HuH-7 (cell line): ENCODE results near the gene MAN2B2.
A peak's percentile ranks its signal among the peaks of the same experiment; 100 is the strongest.

Experiments used
- DNase-seq: peaks from one replicate; pipeline ENCODE4 v3.0.0; 2011; ENCODE audit warnings: low spot score

MAN2B2 gene

DNA sequence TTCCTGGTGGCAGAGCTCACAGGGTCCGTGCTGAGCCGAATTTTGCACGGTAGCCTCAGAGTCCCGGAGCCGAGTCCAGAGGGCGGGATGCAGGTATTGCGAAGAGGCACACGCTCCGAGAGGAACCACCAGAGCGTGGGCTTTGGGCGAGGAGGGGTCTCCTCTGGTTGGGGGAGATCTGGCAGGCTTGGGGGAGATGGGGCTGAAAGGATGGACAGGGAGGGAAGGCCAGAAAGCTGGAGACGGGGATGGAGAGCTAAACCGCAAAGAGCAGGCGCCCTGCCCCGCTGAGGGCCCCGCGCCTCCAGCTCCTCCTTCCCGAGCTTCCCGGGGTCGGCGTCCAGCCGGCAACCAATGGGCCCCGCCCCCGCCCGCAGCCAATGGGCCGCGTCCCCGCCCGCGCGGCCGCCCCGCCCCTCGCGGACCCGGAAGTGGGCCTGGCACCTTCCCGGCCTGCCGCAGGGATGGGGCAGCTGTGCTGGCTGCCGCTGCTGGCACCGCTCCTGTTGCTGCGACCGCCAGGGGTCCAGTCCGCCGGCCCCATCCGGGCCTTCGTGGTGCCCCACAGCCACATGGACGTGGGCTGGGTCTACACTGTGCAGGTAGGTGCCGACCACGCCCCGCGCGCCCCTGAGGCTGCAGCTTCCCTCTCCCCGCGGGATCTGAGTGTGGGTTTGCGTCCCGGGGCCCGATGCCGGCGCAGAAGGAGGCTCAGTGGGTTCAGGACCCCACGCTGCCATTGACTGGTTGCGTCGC, at the start of gene MAN2B2:
MAN2B2 (plus strand) TSS at position 443 of the 756 bp plus-strand sequence; CDS start at position 465, 22 bp downstream.
- peak; percentile 98 for DNase-seq

DNA sequence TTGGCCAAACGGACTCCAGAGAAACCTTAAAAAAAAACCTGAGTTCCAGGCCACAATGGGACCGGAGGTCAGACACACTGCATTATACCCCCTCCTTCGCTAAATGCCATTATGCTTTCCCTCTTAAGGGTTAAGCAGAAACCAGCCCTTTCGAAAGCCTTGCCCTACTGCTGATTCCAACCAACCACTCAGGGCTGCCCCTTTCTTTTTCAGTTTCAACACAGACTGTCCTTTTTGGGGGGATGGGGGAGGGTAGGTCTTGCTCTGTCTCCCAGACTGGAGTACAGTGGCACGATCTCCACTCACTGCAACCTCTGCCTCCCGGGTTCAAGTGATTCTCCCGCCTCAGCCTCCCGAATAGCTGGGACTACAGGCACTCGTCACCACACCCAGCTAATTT, 49.5 kb upstream of the MAN2B2 start:
- DNase-seq, result no peak

GRCh38 chr4:6526156-6526555, 48.8 kb upstream of the MAN2B2 start:
- no peak for DNase-seq

DNA sequence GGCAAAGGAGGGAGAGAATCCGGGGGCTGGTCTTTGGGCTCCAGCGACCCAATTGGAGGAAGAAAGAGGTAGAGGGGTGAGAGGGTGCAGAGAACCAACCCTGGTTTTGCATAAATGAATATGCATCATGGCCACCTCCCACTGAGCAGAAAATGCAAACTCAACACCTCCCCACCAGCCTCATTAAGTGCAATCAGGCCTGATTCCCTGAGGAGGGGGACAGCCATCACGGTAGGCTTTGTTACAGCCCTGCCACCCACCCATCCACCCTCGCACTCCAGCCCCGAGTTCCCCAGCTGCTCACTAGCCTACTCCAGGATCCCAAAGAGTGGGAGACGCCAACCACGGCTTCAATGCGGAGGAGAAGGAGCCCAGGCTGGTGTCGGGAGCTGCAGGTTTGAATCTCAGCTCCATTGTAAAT, 48.3 kb upstream of the MAN2B2 start:
- no peak for DNase-seq

GRCh38 chr4:6527259-6527658, 47.7 kb upstream of the MAN2B2 start:
- no peak for DNase-seq

GRCh38 chr4:6527683-6528595, 47.0 kb upstream of the MAN2B2 start:
- no peak for DNase-seq

DNA sequence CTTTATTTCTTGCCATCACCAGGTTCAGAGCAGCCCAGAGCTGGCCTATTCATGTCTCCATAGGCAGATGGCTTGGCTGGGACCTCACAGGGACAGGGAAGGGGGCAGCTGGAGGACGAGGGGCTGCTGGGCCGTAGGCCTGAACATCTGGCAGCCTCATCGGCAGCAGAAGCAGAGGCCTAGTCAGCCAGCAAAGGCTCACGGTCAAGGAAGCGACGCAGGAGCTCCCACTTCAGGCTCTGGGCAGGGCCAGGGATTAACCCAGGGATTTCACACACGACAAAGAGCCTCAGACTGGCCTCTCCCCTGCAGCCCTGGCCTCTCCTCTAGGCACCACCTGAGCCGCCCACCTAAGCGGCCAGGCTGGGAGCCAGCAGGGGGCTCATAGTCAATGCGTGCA, 46.0 kb upstream of the MAN2B2 start:
- no peak for DNase-seq

- DNase-seq, result no peak
Observed at GRCh38 chr4:6530301-6530700, 44.7 kb upstream of the MAN2B2 start.

- DNase-seq, result no peak
Observed at GRCh38 chr4:6530964-6531363, 44.0 kb upstream of the MAN2B2 start.

DNA sequence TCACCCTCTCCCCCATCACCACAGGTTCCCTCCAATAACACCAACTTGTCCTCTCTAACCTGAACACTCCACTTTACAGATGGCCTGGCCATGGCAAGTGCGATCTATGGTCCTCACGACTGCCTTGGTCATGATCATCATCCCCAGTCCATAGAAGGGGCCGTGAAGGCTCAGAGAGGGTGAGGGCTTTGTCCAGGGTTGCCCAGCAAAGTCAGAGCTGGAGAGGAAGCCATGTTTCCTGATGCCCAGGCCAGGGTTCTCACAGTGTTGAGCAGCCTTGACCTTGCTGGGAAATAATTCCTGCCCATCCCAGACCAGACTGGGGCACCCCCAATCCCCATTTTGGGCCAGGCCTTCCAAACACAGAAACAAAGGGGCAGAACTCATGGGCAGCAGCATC, 42.9 kb upstream of the MAN2B2 start:
- no peak for DNase-seq

DNA sequence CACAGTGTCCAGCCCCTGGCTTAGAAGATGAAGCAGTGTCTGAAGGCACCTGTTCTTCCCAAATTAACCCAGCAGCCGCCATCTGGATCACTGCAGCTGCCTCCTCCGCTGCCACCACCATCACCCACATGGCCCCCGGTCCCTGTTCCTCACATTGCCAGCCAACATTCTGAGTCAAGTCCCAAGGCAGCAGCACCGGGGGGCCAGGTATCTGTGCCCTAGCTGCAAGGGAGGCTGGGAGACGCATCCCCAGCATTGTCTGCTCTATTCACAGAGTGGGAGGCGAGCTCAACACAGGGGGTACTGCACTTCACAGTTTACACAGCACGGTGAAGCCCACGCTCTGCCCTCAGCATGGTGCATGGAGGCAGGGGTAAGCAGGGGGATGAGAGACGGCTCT, 42.3 kb upstream of the MAN2B2 start:
- no peak for DNase-seq

- no peak for DNase-seq
Observed at GRCh38 chr4:6534050-6534449, 40.9 kb upstream of the MAN2B2 start.

GRCh38 chr4:6534618-6535328, 40.2 kb upstream of the MAN2B2 start:
- no peak for DNase-seq

- no peak for DNase-seq
Observed at GRCh38 chr4:6535329-6535692, 39.7 kb upstream of the MAN2B2 start.

DNA sequence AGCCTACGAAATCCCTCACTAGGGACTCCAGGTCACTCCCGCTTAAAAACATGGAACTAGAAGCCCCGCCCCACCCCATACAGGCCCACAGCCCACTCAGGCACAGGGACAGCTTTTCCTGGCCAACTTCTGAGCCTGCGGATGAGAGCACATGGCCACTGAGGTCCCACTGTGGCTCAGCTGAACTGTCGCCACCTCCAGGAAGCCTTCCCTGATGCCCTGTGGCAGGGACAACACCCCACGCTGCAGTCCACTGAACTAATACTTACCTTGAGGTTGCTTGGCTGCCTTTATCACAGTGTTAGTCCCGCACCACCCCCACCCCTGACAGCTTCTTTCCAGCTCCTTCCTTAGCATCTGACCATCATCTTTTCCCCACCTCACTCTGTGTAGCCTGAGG, 39.3 kb upstream of the MAN2B2 start:
- no peak for DNase-seq

- no peak for DNase-seq
Observed at GRCh38 chr4:6538111-6538510, 36.9 kb upstream of the MAN2B2 start.

DNA sequence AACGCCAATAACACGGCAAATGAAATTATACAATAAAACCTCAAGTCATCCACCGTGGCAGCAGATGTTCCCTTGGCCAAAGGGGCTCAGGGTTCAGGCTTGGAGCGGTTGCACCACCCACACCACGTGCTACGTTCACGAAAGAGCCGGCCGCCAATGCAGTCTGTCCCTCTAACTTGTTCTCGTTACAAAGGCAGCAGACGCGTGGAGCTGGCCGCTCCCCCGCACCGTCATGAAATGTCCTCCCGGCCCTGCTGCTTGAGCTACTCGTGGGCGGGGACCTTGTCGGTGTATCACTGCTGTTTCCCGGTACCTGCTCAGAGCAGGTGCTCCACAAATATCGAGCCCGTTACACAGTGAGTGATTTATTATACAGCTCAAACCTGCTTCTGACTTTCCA, 36.4 kb upstream of the MAN2B2 start:
- no peak for DNase-seq

DNA sequence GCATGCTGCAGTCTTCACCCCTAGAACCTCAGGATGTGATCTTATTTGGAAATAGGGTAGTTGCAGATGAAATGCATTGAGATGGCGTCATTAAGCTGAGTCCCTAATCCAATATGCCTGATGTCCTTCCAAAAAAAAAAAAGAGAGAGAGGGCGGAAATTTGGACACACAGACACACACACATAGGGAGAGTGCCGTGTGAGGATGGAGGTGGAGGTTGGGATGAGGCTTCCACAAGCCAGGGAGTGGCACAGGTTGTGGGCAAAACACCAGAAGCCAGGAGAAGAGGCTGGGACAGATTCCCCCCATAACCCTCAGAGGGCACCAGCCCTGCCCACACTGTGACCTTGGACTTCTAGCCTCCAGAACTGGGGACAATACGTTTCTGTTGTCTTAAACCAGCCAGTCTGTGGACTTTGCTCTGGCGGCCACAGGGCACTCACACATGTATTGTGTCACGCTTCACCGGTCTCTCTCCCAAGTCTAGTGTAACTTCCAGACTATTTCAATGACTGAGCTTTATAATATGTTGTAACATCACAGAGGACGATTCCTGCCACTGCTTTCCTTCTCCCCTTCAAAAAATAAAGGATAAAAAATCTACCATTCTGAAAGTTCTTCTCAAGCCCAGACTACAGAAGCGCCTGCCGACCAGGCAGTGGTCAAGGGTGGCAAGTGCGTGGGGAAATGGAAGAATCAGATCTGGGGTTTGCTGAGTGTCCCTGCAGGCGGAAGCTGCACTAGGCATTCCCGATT, 35.8 kb upstream of the MAN2B2 start:
- peak; percentile 41 for DNase-seq

GRCh38 chr4:6540879-6541278, 34.1 kb upstream of the MAN2B2 start:
- DNase-seq, result no peak

DNA sequence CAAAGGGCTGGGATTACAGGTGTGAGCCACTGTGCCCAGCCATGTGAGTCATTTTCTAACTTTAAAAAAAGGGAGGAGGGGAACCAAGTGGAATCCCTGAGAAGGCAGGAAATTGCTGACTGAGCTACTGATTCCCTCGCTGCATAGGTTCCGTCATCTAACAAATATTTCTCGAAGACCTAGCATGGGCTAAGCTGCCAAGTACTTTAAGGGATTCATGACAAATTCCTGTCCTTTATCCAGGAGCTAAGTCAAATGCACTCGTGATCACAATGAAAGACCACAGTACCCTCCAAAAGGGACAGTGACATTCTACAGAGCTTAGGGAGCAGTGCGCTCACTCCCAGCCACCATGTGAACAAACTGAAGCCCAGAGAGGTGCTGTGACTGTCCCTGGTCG, 33.2 kb upstream of the MAN2B2 start:
- DNase-seq, result no peak

DNA sequence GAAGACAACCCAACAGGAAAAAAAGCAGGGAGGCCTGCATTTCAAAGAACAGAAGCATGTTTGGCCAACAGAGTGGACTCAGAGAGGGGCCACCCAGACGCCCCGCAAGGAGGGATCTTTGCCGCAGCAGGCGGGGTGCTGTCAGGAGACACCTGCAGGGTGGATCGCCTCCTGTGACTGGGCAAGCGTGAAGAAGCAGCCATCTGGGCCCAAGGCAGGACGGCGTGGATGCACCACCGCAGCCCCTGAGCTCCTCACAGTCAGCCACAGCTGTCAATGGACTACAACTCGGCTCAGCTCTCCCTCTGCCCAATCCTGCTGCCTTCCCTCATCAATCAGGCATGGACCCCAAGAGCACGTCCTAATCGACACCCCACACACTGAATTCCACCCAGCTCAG, 32.0 kb upstream of the MAN2B2 start:
- DNase-seq, result no peak

- DNase-seq, result no peak
Observed at GRCh38 chr4:6546091-6546490, 28.9 kb upstream of the MAN2B2 start.
